ENCODE data around the gene NFASC.

- TF ChIP-seq POLR2AphosphoS5 (IDR thresholded peaks at IDR 0.05) = no peak
- no peak for TF ChIP-seq CTCF (IDR thresholded peaks at IDR 0.05)
Observed at GRCh38 chr1:204986181-204986580, 115.5 kb downstream of the NFASC start.

Measured in suprapubic skin (tissue), 3 donors.